Tibial nerve (tissue), 4 donors: Measurements from ENCODE around the gene ITGA3. TPM values are rescaled to one million over a fixed set of nuclear protein-coding genes. Genes with fewer than 3 reads are reported as not detected.
"Not testable (repeated sequence)": the region's sequence is repeated elsewhere in the genome, so short reads cannot be mapped to it uniquely, and the experiment has no call there.

Source experiments
- DNase-seq, 2 donors: peaks; one replicate each; pipeline ENCODE4 v3.0.0-alpha.2; 2019; ENCODE audit warnings: low spot score in 2 of 2
- H3K27ac ChIP-seq, 4 donors: fragments of 200-600 bp; sonication (generic) in 3 of 4; one replicate each; pipeline ENCODE4 v1.5.1; 2017 to 2019; ENCODE audit warnings: mild to moderate bottlenecking in 1 of 4
- H3K27me3 ChIP-seq, 2 donors: fragments of 200-600 bp; sonication (generic) in 1 of 2; one replicate each; pipeline versions ENCODE4 v1.5.1 to v1.6.0; 2017 to 2019
- H3K36me3 ChIP-seq, 3 donors: fragments of 200-600 bp; sonication (generic); one replicate each; pipeline ENCODE4 v1.5.1; 2018 to 2019
- H3K4me1 ChIP-seq, 4 donors: fragments of 200-600 bp; sonication (generic) in 3 of 4; one replicate each; pipeline ENCODE4 v1.5.1; 2017 to 2019
- H3K4me3 ChIP-seq, 4 donors: fragments of 200-600 bp; sonication (generic) in 3 of 4; one replicate each; pipeline ENCODE4 v1.5.1; 2017 to 2019; ENCODE audit warnings: mild to moderate bottlenecking in 1 of 4, moderate library complexity in 1 of 4
- H3K9me3 ChIP-seq, 4 donors: fragments of 200-600 bp; sonication (generic) in 3 of 4; one replicate each; pipeline ENCODE4 v1.5.1; 2017 to 2019
- EP300 ChIP-seq, 2 donors: sonication (generic); formaldehyde crosslinking; IDR thresholded peaks; one replicate each; pipeline ENCODE4 v1.6.1; 2017; ENCODE audit warnings: antibody characterized with exemption in 2 of 2, mild to moderate bottlenecking in 1 of 2
- POLR2A ChIP-seq, 2 donors: fragments of 450-650 bp; IDR thresholded peaks; one replicate each; pipeline ENCODE4 v1.6.1; 2017; ENCODE audit warnings: antibody characterized with exemption in 2 of 2, mild to moderate bottlenecking in 2 of 2, moderate library complexity in 2 of 2
- WGBS, 2 donors: methylation state at CpG; one replicate each; pipeline ENCODE4 v1.1.5; 2018; 5-methylcytosine and 5-hydroxymethylcytosine counted together
- total RNA-seq, 4 donors: library from RNA; depleted of rRNA; stranded (reverse); fragments of >200 nt; gene quantifications; one replicate each; pipeline ENCODE4 v1.1.0, GENCODE V29; 2016
- TF ChIP-seq, protein P1 (sequence below), 5 experiments: fragments of 200-600 bp in 3 of 5; fragments of 450-650 bp in 2 of 5; sonication (generic) in 3 of 5; IDR thresholded peaks; one replicate each; pipeline ENCODE4 v1.5.1; 2016 to 2019; ENCODE audit warnings: antibody characterized with exemption in 5 of 5, mild to moderate bottlenecking in 3 of 5, moderate library complexity in 2 of 5

ITGA3 gene
- total RNA-seq, 4 donors from 2014 or later = 59.2 to 85.7 (median 69.1) TPM

DNA sequence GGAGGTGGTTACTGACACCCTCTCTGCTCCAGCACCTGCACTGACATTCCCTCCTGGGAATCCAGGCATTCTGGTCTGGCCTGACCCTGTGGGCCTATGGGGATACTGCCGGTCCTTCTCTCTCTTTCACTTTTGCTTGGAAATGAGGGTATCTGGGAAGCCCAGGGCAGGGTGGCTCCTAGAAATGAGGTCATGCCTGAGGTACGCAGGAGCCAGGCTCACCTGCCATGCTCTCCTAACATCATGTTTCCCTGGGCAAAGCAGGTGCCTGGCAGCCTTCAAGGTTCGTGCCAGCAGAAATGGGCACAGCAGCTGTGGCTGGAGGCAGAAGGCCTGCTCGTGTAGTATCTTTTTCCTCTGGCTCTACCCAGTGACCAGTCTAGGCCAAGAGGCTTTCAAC is 3.3 kb downstream of the ITGA3 start:
- H3K4me3 ChIP-seq = no peak overlapping the region
- no peaks in the 10 kb centered on the region for H3K27me3 ChIP-seq
- TF ChIP-seq, protein P1, sequence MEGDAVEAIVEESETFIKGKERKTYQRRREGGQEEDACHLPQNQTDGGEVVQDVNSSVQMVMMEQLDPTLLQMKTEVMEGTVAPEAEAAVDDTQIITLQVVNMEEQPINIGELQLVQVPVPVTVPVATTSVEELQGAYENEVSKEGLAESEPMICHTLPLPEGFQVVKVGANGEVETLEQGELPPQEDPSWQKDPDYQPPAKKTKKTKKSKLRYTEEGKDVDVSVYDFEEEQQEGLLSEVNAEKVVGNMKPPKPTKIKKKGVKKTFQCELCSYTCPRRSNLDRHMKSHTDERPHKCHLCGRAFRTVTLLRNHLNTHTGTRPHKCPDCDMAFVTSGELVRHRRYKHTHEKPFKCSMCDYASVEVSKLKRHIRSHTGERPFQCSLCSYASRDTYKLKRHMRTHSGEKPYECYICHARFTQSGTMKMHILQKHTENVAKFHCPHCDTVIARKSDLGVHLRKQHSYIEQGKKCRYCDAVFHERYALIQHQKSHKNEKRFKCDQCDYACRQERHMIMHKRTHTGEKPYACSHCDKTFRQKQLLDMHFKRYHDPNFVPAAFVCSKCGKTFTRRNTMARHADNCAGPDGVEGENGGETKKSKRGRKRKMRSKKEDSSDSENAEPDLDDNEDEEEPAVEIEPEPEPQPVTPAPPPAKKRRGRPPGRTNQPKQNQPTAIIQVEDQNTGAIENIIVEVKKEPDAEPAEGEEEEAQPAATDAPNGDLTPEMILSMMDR (IDR thresholded peaks at IDR 0.05) = no peak
- TF ChIP-seq POLR2A (IDR thresholded peaks at IDR 0.05) (no peak), EP300 (IDR thresholded peaks at IDR 0.05) (no peak)
- H3K36me3 ChIP-seq = no peaks in the 10 kb centered on the region
- no peak for DNase-seq
- no peaks in the 10 kb centered on the region for H3K9me3 ChIP-seq
- 61 to 64% methylated on average over 3 to 4 of the region's 4 CpGs for WGBS, 2 donors
- peaks cover 0 to 96% (median 64%) of the 10 kb centered on the region in 4 donors for H3K4me1 ChIP-seq
- H3K27ac ChIP-seq = peak overlapping the region in 3 of 4 donors; percentile 40 to 95 (median 83)

DNA sequence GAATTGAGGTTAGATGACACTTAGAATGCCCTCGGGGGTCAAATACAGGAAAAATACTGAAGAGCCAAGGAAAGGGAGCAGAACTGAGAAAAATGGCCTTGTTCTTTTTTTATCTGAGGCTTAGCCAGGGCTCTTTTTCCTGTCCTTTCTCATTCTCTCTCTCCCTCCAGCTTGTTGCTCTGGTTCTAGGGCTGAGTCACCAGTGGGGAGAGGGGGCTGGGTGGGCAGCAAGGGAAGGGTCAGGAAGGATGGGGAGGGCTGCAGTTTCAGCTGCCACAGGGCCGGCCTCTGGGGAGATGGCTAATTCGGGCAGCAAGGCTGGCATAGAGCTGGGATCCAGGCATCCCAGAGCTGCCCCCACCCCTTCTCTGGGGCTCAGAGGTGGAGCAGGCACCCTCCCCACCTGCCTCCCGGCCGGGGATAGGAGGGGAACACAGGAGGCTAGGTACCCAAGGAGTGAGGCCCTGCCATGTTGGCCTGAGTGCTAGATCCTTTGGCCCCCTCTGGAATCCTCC is 3.9 kb downstream of the ITGA3 start:
- Histone ChIP-seq H3K4me1 (peaks cover 0 to 96% (median 67%) of the 10 kb centered on the region in 4 donors), H3K36me3 (no peaks in the 10 kb centered on the region), H3K4me3 (no peak overlapping the region), H3K27ac (peak overlapping the region; percentile 27 to 95 (median 62)), H3K27me3 (no peaks in the 10 kb centered on the region), H3K9me3 (no peaks in the 10 kb centered on the region)
- 38 to 50% methylated on average over 5 of the region's 5 CpGs for WGBS, 2 donors
- no peak for DNase-seq
- TF ChIP-seq EP300 (IDR thresholded peaks at IDR 0.05) = no peak
- TF ChIP-seq, protein P1 (IDR thresholded peaks at IDR 0.05) = no peak
- no peak for TF ChIP-seq POLR2A (IDR thresholded peaks at IDR 0.05)

DNA sequence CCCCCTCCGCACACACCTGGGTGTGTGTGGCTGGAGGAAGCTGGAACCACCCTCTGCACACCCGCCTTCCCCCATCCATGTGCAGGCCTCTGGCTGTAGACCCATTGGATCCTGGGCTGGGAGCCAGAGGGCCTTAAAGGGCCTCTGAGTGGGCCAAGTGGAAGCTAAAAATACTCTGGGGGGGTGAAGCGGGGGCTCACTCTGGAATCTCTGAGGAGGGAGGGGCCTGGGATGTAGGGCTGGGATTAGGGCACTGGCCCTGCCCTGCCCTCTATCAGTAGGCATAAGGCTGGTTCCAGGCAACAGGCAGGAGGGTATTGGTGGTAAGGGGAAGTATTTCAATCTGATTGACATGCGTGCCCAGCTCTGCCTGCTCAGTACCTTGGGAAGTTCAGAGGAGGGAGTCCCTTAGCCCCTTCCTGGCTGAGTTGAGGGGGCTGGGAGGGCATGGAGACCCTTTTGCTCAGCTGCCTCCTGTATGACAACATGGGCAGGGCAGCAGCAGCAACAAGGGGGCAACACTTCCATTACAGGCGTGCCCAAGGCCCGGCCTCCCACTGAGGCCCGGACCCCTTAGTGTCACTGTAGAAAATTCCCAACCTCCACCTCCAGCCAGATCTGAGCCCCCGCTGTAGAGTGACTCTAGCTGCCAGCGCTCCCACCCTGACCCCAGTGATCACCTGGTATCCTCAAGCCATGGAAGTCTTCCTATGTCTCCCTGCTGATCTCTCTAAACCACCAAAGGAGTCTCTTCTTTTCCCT is 5.2 kb downstream of the ITGA3 start:
- Histone ChIP-seq H3K4me1 (peaks cover 0 to 96% (median 69%) of the 10 kb centered on the region in 4 donors), H3K4me3 (no peak overlapping the region)
- no peak for DNase-seq

DNA sequence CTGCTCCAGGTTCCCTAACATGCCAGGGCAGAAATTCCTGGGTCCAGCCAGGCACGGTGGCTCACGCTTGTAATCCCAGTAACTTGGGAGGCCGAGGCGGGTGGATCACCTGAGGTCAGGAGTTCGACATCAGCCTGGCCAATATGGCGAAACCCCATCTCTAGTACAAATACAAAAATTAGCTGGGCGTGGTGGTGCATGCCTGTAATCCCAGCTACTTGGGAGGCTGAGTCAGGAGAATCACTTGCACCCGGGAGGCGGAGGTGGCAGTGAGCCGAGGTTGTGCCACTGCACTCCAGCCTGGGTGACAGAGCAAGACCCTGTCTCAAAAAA is 5.8 kb downstream of the ITGA3 start:
- not testable (repeated sequence) for H3K27me3 ChIP-seq, H3K36me3 ChIP-seq, H3K4me3 ChIP-seq, H3K9me3 ChIP-seq, DNase-seq
- Histone ChIP-seq H3K27ac (peak overlapping the region; percentile 40 to 95 (median 66)), H3K4me1 (peaks cover 0 to 91% (median 69%) of the 10 kb centered on the region in 4 donors)
- 83 to 89% methylated on average over 10 of the region's 10 CpGs for WGBS, 2 donors

More for the DNA sequence above, 5.2 kb downstream of the ITGA3 start:
- Histone ChIP-seq H3K9me3 (no peaks in the 10 kb centered on the region), H3K36me3 (no peaks in the 10 kb centered on the region), H3K27ac (peak overlapping the region; percentile 40 to 95 (median 66)), H3K27me3 (no peaks in the 10 kb centered on the region)
- 67 to 75% methylated on average over 8 to 9 of the region's 9 CpGs for WGBS, 2 donors
- no peak for TF ChIP-seq POLR2A (IDR thresholded peaks at IDR 0.05)
- TF ChIP-seq, protein P1 (IDR thresholded peaks at IDR 0.05) = no peak
- TF ChIP-seq EP300 (IDR thresholded peaks at IDR 0.05) = peak in 1 of 2 donors; percentile 62

DNA sequence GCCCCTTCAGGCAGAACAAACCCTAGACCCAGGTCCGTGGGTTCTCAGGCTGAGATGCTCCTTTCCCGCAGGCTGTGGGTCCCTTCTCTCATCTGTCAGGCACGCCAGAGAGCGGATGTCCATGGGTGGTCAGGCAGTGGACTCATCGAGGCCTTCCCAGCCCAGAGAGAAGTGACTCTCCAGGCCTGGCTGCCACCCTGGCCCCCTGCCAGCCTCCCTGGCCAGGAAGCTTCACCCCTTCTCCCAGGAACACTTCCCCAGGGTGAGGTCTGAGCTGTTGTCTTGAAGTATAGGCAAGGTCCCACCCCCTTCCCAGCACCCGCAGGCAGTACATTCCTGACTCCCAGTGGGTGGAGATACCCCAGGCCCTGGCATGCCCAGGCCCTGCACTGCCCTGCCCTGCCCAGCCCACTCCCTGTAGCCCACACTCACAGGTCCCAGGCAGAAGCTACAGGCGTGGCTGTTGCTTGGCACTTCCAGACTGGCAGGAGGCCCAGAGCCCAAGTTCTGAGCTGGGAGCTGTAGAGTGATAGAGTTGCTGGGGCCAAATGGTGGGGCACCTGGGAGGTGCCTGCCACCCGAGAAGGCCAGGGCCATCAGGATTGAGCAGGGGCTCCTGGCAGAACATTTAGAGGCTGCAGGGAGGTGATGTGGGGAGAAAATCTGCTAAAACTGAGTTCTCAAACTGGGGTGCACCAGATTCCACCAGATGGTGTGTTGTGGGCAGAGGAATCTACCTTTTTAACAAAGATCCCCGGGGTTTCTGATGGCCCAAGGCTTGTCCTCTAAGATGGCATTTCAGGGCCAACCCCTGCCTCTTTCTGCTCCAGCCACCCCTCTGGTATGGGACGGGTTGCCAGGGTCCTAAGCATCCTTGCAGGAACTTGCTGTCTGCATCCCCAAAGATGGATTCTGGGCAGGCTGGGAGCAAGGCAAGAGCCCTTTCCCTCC is 6.7 kb downstream of the ITGA3 start:
- Histone ChIP-seq H3K27me3 (no peaks in the 10 kb centered on the region), H3K36me3 (no peaks in the 10 kb centered on the region), H3K4me3 (no peak overlapping the region), H3K27ac (peak overlapping the region in 3 of 4 donors; percentile 71 to 95 (median 83)), H3K4me1 (peaks cover 0 to 82% (median 65%) of the 10 kb centered on the region in 4 donors), H3K9me3 (no peaks in the 10 kb centered on the region)
- no peak for TF ChIP-seq EP300 (IDR thresholded peaks at IDR 0.05)
- TF ChIP-seq, protein P1 (IDR thresholded peaks at IDR 0.05) = no peak
- TF ChIP-seq POLR2A (IDR thresholded peaks at IDR 0.05) = no peak
- no peak for DNase-seq
- WGBS, 2 donors = 37 to 51% methylated on average over 6 of the region's 10 CpGs
